ENCODE results near the gene ANKRD24. TPM values are rescaled to one million over a fixed set of nuclear protein-coding genes. Genes with fewer than 3 reads are reported as not detected.

ANKRD24 gene
- total RNA-seq, 8 experiments from 2014 or later: 0.29 to 4.0 (median 1.2) TPM

- in situ Hi-C loops (cut with MboI; ENCODE audit: low pct_unique_long_range_greater_than_20kb in 2 of 9, low sequenced_read_pairs in 9 of 9, unreplicated experiment in 9 of 9): no loop called here
- Histone ChIP-seq H3K4me1 (replicated peaks in 1 of 2) (no peaks in the 10 kb centered on the region), H3K27ac (no peak overlapping the region), H3K4me3 (no peak overlapping the region)
- ATAC-seq (replicated peaks in 6 of 8): no peak
- 67 to 100% (median 86%) methylated on average over 1 to 14 of the region's 22 CpGs; no CpG with 5 or more reads in 1 of the 10 experiments for WGBS, 10 experiments
Measured at GRCh38 chr19:4196587-4197148, 14.2 kb downstream of the ANKRD24 start.

DNA sequence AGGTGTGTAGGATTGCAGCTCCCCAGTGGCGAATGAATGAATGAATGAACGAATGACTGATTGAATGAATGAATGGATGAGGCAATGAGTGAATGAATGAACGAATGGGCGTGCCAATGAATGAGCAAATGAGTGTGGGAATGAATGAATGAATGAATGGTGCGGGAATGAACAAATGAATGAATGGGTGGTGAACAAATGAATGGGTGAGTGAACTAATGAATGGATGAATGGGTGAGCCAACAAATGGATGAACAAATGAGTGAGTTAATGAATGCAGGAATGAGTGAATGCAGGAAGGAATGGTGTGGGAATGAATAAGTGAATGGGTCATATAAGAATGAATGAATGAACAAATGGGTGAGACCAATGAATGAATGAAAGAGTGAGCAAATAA lies 14.7 kb downstream of the ANKRD24 start:
- ATAC-seq (replicated peaks in 6 of 8): no peak
- Histone ChIP-seq H3K27ac (no peak overlapping the region), H3K4me3 (no peak overlapping the region), H3K4me1 (replicated peaks in 1 of 2) (no peaks in the 10 kb centered on the region)
- in situ Hi-C loops (cut with MboI; ENCODE audit: low pct_unique_long_range_greater_than_20kb in 2 of 9, low sequenced_read_pairs in 9 of 9, unreplicated experiment in 9 of 9): no loop called here
- WGBS, 10 experiments: 39 to 86% (median 62%) methylated on average over 3 to 5 of the region's 5 CpGs

DNA sequence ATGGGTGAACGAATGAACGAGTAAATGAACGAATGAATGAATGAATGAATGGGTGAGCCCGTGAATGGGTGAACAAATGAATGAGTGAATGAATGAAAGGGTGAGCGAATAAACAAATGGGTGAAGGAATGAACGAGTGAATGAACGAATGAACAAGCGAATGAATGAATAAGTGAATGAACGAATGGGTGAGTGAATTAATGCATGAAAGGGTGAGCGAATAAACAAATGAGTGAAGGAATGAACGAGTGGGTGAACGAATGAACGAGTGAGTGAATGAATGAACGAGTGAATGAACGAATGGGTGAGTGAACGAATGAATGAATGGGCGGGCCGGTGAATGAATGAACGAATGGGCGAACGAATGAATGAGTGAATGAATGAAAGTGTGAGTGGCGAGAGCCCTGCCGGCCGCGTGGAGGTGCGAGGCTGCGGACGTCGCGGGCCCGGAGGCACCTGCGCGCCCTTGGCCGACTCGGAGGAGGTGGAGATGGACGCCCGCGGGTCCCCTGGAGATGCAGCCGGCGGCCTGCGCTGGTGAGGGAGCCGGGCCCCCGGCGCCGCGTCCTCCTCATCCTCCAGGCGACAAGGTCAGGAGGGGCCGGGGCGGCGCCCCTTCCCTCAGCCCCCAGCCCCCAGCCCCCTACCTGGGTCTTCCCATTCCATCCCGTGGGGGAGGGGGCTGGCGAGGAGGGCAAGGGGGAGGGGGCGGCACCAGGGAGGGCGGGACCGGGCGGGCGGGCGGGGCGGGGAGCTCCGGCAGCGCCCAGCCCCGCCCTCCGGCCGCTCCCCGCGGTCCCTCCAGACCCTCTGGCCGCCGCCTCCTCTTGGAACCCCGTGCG lies 15.4 kb downstream of the ANKRD24 start:
- in situ Hi-C loops (cut with MboI; ENCODE audit: low pct_unique_long_range_greater_than_20kb in 2 of 9, low sequenced_read_pairs in 9 of 9, unreplicated experiment in 9 of 9): no loop called here
- ATAC-seq (replicated peaks in 6 of 8): peak in 6 of 8 experiments; percentile 30 to 73 (median 68)

DNA sequence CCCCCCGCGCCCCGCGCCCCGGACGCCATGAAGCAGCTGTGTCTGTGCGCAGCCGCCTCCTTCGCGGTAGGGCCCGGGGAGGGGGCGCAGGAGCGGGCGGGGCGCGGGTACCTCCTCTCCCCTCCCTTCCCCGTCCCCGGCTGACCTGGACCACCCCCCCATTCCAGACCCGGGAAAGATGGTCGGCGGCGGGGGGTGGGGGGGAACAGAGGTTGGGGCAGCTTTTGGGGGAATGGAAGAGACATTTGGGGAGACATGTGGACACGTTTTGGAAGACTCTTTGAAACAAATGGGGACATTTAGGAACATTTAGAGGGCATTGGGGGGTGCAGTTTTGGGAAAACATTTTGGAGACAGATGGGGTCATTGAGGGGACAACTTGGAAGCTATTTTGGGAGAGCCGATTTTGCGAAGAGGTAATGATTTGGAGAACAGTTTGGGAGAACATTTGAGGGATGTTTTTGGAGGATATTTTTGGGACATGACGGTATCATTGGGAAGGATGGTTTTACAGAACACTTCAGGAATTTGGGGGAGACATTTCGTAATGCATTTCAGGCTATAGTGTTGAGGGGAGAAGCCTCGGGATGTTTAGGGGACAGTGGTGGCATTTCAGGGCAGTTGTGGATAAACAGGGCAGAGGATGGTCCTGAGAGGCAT lies 16.1 kb downstream of the ANKRD24 start:
- in situ Hi-C loops (cut with MboI; ENCODE audit: low pct_unique_long_range_greater_than_20kb in 2 of 9, low sequenced_read_pairs in 9 of 9, unreplicated experiment in 9 of 9): no loop called here
- H3K4me3 ChIP-seq: peak overlapping the region; percentile 9 to 42 (median 18)
- H3K27ac ChIP-seq: no peak overlapping the region
- 0 to 75% (median 28%) methylated on average over 2 to 6 of the region's 28 CpGs; no CpG with 5 or more reads in 2 of the 10 experiments for WGBS, 10 experiments
- no peaks in the 10 kb centered on the region for H3K4me1 ChIP-seq (replicated peaks in 1 of 2)
- ATAC-seq (replicated peaks in 6 of 8): peak in 2 of 8 experiments; percentile 67 to 71

More for the DNA sequence above, 15.4 kb downstream of the ANKRD24 start:
- Histone ChIP-seq H3K27ac (no peak overlapping the region), H3K4me3 (peak overlapping the region; percentile 9 to 42 (median 18)), H3K4me1 (replicated peaks in 1 of 2) (no peaks in the 10 kb centered on the region)
- 22 to 48% (median 31%) methylated on average over 19 to 35 of the region's 70 CpGs for WGBS, 10 experiments

DNA sequence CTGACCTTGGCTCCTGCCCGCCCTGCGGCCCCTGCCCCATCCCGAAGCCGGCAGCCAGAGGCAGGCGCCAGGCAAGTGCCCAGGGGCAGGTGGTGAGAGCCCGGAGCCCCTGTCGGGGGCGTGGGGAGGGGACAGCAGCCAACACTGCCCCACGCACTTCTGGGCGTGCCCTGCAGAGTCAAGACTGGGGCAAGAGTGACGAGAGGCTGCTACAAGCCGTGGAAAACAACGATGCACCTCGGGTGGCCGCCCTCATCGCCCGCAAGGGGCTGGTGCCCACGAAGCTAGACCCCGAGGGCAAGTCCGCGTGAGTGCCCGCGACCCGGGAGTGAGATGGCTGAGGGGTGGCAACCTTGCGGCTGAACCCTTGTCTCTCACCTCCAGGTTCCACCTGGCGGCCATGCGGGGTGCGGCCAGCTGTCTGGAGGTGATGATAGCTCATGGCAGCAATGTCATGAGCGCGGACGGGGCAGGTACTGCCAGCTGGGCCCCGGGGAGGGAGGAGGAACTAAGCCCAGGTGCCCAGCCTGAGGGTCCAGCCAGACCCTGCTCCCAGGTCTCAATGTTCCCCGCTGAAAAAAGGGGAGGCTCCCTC lies 17.3 kb downstream of the ANKRD24 start:
- Histone ChIP-seq H3K4me1 (replicated peaks in 1 of 2) (no peaks in the 10 kb centered on the region), H3K27ac (no peak overlapping the region), H3K4me3 (no peak overlapping the region)
- 20 to 80% (median 50%) methylated on average over 1 of the region's 33 CpGs; no CpG with 5 or more reads in 6 of the 10 experiments for WGBS, 10 experiments
- ATAC-seq (replicated peaks in 6 of 8): peak in 1 of 8 experiments; percentile 13
- in situ Hi-C loops (cut with MboI; ENCODE audit: low pct_unique_long_range_greater_than_20kb in 2 of 9, low sequenced_read_pairs in 9 of 9, unreplicated experiment in 9 of 9): loop anchor here in 2 of 9 experiments (25.0 kb wide), 1 partner anchor 537 kb away; no protein-coding TSS in a partner anchor

DNA sequence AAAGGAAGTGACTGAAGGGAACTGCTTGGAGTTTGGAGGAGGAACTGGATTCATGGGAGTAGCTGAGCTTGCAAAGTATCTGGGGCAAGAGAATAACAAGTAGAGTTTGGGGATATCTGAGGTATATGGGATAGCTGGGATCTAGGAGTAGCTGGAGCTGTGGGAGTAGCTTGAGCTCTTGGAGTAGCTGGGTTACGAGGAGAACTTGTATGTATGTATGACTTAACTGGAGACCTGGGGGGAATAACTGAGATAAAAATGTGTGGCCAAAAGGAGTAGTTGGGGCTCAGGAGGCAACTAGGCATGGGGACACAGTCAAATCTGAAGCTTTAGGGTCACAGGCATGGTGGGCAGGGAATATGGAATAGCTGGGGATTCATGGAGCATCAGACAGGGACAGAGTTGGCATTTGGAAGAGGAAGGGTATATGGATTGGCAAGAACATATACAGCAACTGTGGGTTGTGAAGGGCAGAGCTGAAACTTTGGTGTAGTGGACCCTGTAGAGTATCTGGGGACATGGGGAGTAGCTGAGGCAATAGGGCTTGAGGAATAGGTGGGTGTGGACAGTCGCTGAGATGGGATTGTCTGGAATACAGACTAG lies 18.6 kb downstream of the ANKRD24 start:
- WGBS, 10 experiments: 33 to 90% (median 50%) methylated on average over 1 to 2 of the region's 2 CpGs; no CpG with 5 or more reads in 3 of the 10 experiments
- H3K4me3 ChIP-seq: no peak overlapping the region
- no peaks in the 10 kb centered on the region for H3K4me1 ChIP-seq (replicated peaks in 1 of 2)
- no peak overlapping the region for H3K27ac ChIP-seq
- in situ Hi-C loops (cut with MboI; ENCODE audit: low pct_unique_long_range_greater_than_20kb in 2 of 9, low sequenced_read_pairs in 9 of 9, unreplicated experiment in 9 of 9): loop anchor here in 2 of 9 experiments (25.0 kb wide), 1 partner anchor 539 kb away; no protein-coding TSS in a partner anchor
- no peak for ATAC-seq (replicated peaks in 6 of 8)

- H3K4me1 ChIP-seq (replicated peaks in 1 of 2): no peaks in the 10 kb centered on the region
- 50 to 100% (median 67%) methylated on average over 1 to 3 of the region's 4 CpGs; no CpG with 5 or more reads in 5 of the 10 experiments for WGBS, 10 experiments
- no peak overlapping the region for H3K27ac ChIP-seq
- H3K4me3 ChIP-seq: no peak overlapping the region
- in situ Hi-C loops (cut with MboI; ENCODE audit: low pct_unique_long_range_greater_than_20kb in 2 of 9, low sequenced_read_pairs in 9 of 9, unreplicated experiment in 9 of 9): loop anchor here in 2 of 9 experiments (25.0 kb wide), 1 partner anchor 539 kb away; no protein-coding TSS in a partner anchor
- no peak for ATAC-seq (replicated peaks in 6 of 8)
Measured at GRCh38 chr19:4201798-4202197, 19.3 kb downstream of the ANKRD24 start.

GRCh38 chr19:4206818-4207484 lies 24.5 kb downstream of the ANKRD24 start:
- Histone ChIP-seq H3K27ac (no peak overlapping the region), H3K4me3 (no peak overlapping the region), H3K4me1 (replicated peaks in 1 of 2) (no peaks in the 10 kb centered on the region)
- in situ Hi-C loops (cut with MboI; ENCODE audit: low pct_unique_long_range_greater_than_20kb in 2 of 9, low sequenced_read_pairs in 9 of 9, unreplicated experiment in 9 of 9): loop anchor here in 2 of 9 experiments (25.0 kb wide), 1 partner anchor 545 kb away; no protein-coding TSS in a partner anchor
- peak in 3 of 8 experiments; percentile 8 to 35 (median 9) for ATAC-seq (replicated peaks in 6 of 8)
- 40 to 100% (median 80%) methylated on average over 1 to 7 of the region's 10 CpGs; no CpG with 5 or more reads in 1 of the 10 experiments for WGBS, 10 experiments

GRCh38 chr19:4208385-4209094 lies 26.1 kb downstream of the ANKRD24 start:
- ATAC-seq (replicated peaks in 6 of 8): peak in 2 of 8 experiments; percentile 15 to 25
- Histone ChIP-seq H3K27ac (no peak overlapping the region), H3K4me3 (no peak overlapping the region), H3K4me1 (replicated peaks in 1 of 2) (no peaks in the 10 kb centered on the region)
- in situ Hi-C loops (cut with MboI; ENCODE audit: low pct_unique_long_range_greater_than_20kb in 2 of 9, low sequenced_read_pairs in 9 of 9, unreplicated experiment in 9 of 9): loop anchor here in 2 of 9 experiments (25.0 kb wide), 1 partner anchor 546 kb away; no protein-coding TSS in a partner anchor
- WGBS, 10 experiments: 25 to 87% (median 69%) methylated on average over 1 to 10 of the region's 13 CpGs; no CpG with 5 or more reads in 4 of the 10 experiments

GRCh38 chr19:4210166-4210731 lies 27.8 kb downstream of the ANKRD24 start:
- 70 to 82% methylated on average over 2 to 3 of the region's 15 CpGs; no CpG with 5 or more reads in 8 of the 10 experiments for WGBS, 10 experiments
- H3K4me1 ChIP-seq (replicated peaks in 1 of 2): no peaks in the 10 kb centered on the region
- in situ Hi-C loops (cut with MboI; ENCODE audit: low pct_unique_long_range_greater_than_20kb in 2 of 9, low sequenced_read_pairs in 9 of 9, unreplicated experiment in 9 of 9): loop anchor here in 2 of 9 experiments (25.0 kb wide), 1 partner anchor 548 kb away; no protein-coding TSS in a partner anchor
- no peak overlapping the region for H3K27ac ChIP-seq
- no peak overlapping the region for H3K4me3 ChIP-seq
- peak in 1 of 8 experiments; percentile 9 for ATAC-seq (replicated peaks in 6 of 8)

GRCh38 chr19:4213116-4213515 lies 30.6 kb downstream of the ANKRD24 start:
- in situ Hi-C loops (cut with MboI; ENCODE audit: low pct_unique_long_range_greater_than_20kb in 2 of 9, low sequenced_read_pairs in 9 of 9, unreplicated experiment in 9 of 9): loop anchor here in 2 of 9 experiments (25.0 kb wide), 1 partner anchor 551 kb away; no protein-coding TSS in a partner anchor
- no peak for ATAC-seq (replicated peaks in 6 of 8)
- WGBS, 10 experiments: 22 to 100% (median 63%) methylated on average over 1 to 3 of the region's 3 CpGs; no CpG with 5 or more reads in 1 of the 10 experiments
- Histone ChIP-seq H3K4me3 (no peak overlapping the region), H3K4me1 (replicated peaks in 1 of 2) (no peaks in the 10 kb centered on the region), H3K27ac (no peak overlapping the region)
